ES-I3 (cell line): ENCODE data around the gene RBM44.

Experiments used
- H3K36me3 ChIP-seq: 2 replicates; pipeline ENCODE4 v1.6.1; 2013; ENCODE audit warnings: mild to moderate bottlenecking, low read length, control low read depth, moderate library complexity; ENCODE audit not compliant: insufficient read depth
- H3K4me1 ChIP-seq: 2 replicates; pipeline ENCODE4 v1.6.1; 2013; ENCODE audit warnings: mild to moderate bottlenecking, control low read depth, low read length; ENCODE audit not compliant: insufficient read depth
- H3K9ac ChIP-seq: 2 replicates; pipeline ENCODE4 v1.6.1; 2013; ENCODE audit warnings: low read depth, mild to moderate bottlenecking, low read length, moderate library complexity
- H3K9me3 ChIP-seq: 2 replicates; pipeline ENCODE4 v1.6.1; 2013; ENCODE audit warnings: mild to moderate bottlenecking, low read length, moderate library complexity; ENCODE audit not compliant: control insufficient read depth, insufficient read depth

Gene RBM44

GRCh38 chr2:237876061-237876526 lies 77.5 kb downstream of the RBM44 start:
- Histone ChIP-seq H3K9ac (no peak overlapping the region), H3K36me3 (no peaks in the 10 kb centered on the region), H3K9me3 (no peaks in the 10 kb centered on the region), H3K4me1 (peaks cover 5% of the 10 kb centered on the region; the same call in 1 of the 2 replicates)

- H3K9ac ChIP-seq: no peak overlapping the region
- H3K9me3 ChIP-seq: no peaks in the 10 kb centered on the region
- peaks cover 5% of the 10 kb centered on the region; the same call in 1 of the 2 replicates for H3K4me1 ChIP-seq
- H3K36me3 ChIP-seq: no peaks in the 10 kb centered on the region
Measured at GRCh38 chr2:237876532-237876931, 78.0 kb downstream of the RBM44 start.

GRCh38 chr2:237876951-237877491 lies 78.4 kb downstream of the RBM44 start:
- H3K36me3 ChIP-seq: no peaks in the 10 kb centered on the region
- no peaks in the 10 kb centered on the region for H3K9me3 ChIP-seq
- peaks cover 5% of the 10 kb centered on the region; the same call in 1 of the 2 replicates for H3K4me1 ChIP-seq
- no peak overlapping the region for H3K9ac ChIP-seq

- Histone ChIP-seq H3K9me3 (no peaks in the 10 kb centered on the region), H3K9ac (no peak overlapping the region), H3K36me3 (no peaks in the 10 kb centered on the region), H3K4me1 (peaks cover 5% of the 10 kb centered on the region; the same call in 1 of the 2 replicates)
Measured at GRCh38 chr2:237877576-237878307, 79.2 kb downstream of the RBM44 start.

- Histone ChIP-seq H3K9me3 (no peaks in the 10 kb centered on the region), H3K9ac (no peak overlapping the region), H3K36me3 (no peaks in the 10 kb centered on the region), H3K4me1 (peaks cover 5% of the 10 kb centered on the region; the same call in 1 of the 2 replicates)
Measured at GRCh38 chr2:237878321-237879057, 79.9 kb downstream of the RBM44 start.

- peaks cover 5% of the 10 kb centered on the region; the same call in 1 of the 2 replicates for H3K4me1 ChIP-seq
- H3K36me3 ChIP-seq: no peaks in the 10 kb centered on the region
- H3K9ac ChIP-seq: no peak overlapping the region
- H3K9me3 ChIP-seq: no peaks in the 10 kb centered on the region
Measured at GRCh38 chr2:237879058-237879430, 80.5 kb downstream of the RBM44 start.

- Histone ChIP-seq H3K36me3 (no peaks in the 10 kb centered on the region), H3K9ac (no peak overlapping the region), H3K4me1 (peaks cover 5% of the 10 kb centered on the region; the same call in 1 of the 2 replicates), H3K9me3 (no peaks in the 10 kb centered on the region)
Measured at GRCh38 chr2:237879991-237880560, 81.5 kb downstream of the RBM44 start.

GRCh38 chr2:237882510-237883481 lies 84.2 kb downstream of the RBM44 start:
- H3K9ac ChIP-seq: no peak overlapping the region
- no peaks in the 10 kb centered on the region; the same call in 1 of the 2 replicates for H3K4me1 ChIP-seq
- no peaks in the 10 kb centered on the region for H3K9me3 ChIP-seq
- no peaks in the 10 kb centered on the region for H3K36me3 ChIP-seq

GRCh38 chr2:237883951-237884446 lies 85.4 kb downstream of the RBM44 start:
- Histone ChIP-seq H3K36me3 (no peaks in the 10 kb centered on the region), H3K9ac (no peak overlapping the region), H3K4me1 (no peaks in the 10 kb centered on the region; the same call in 1 of the 2 replicates), H3K9me3 (no peaks in the 10 kb centered on the region)

GRCh38 chr2:237884681-237885080 lies 86.1 kb downstream of the RBM44 start:
- Histone ChIP-seq H3K9me3 (no peaks in the 10 kb centered on the region), H3K36me3 (no peaks in the 10 kb centered on the region), H3K9ac (no peak overlapping the region), H3K4me1 (no peaks in the 10 kb centered on the region; the same call in 1 of the 2 replicates)

GRCh38 chr2:237885111-237885930 lies 86.7 kb downstream of the RBM44 start:
- no peak overlapping the region for H3K9ac ChIP-seq
- H3K9me3 ChIP-seq: no peaks in the 10 kb centered on the region
- no peaks in the 10 kb centered on the region; the same call in 1 of the 2 replicates for H3K4me1 ChIP-seq
- no peaks in the 10 kb centered on the region for H3K36me3 ChIP-seq

- no peaks in the 10 kb centered on the region for H3K36me3 ChIP-seq
- no peak overlapping the region for H3K9ac ChIP-seq
- H3K9me3 ChIP-seq: no peaks in the 10 kb centered on the region
- no peaks in the 10 kb centered on the region; the same call in 1 of the 2 replicates for H3K4me1 ChIP-seq
Measured at GRCh38 chr2:237885931-237886684, 87.5 kb downstream of the RBM44 start.
